ENCODE data around the gene IRX3. TPM values are rescaled to one million over a fixed set of nuclear protein-coding genes. Genes with fewer than 3 reads are reported as not detected.

Gene IRX3
- total RNA-seq, 2 donors from 2014 or later = 15.6 to 16.4 TPM

GRCh38 chr16:54266363-54266955 is 20.1 kb downstream of the IRX3 start:
- Mint-ChIP-seq H3K27me3 (ENCODE audit: insufficient read depth) (peaks cover 23% of the 10 kb centered on the region), H3K27ac (no peak overlapping the region), H3K9me3 (peaks cover 2% of the 10 kb centered on the region), H3K4me3 (no peak overlapping the region), H3K36me3 (ENCODE audit: low read depth) (no peaks in the 10 kb centered on the region), H3K4me1 (no peaks in the 10 kb centered on the region)
- Histone ChIP-seq H3K27ac (ENCODE audit: low read depth, low read length) (no peak overlapping the region), H3K9me3 (ENCODE audit: control insufficient read depth, low read length) (no peaks in the 10 kb centered on the region), H3K4me3 (ENCODE audit: low read length) (no peak overlapping the region), H3K4me1 (ENCODE audit: control insufficient read depth, insufficient read depth, low read length) (no peaks in the 10 kb centered on the region), H3K27me3 (ENCODE audit: control insufficient read depth, insufficient read depth, low read length, poor library complexity, severe bottlenecking) (no peaks in the 10 kb centered on the region), H3K36me3 (ENCODE audit: control insufficient read depth, insufficient read depth, low read length) (no peaks in the 10 kb centered on the region), H3K9ac (ENCODE audit: extremely low read depth, low read length, poor library complexity, severe bottlenecking) (no peak overlapping the region)
- WGBS, 2 experiments (ENCODE audit: insufficient coverage in 1 of 2, insufficient read length in 1 of 2) = 90 to 93% methylated on average over 4 of the region's 4 CpGs
- no peak for DNase-seq
- TF ChIP-seq CTCF (conservative IDR thresholded peaks at IDR 0.05) = no peak

- Mint-ChIP-seq H3K4me3 (no peak overlapping the region), H3K4me1 (no peaks in the 10 kb centered on the region), H3K27me3 (ENCODE audit: insufficient read depth) (peaks cover 23% of the 10 kb centered on the region), H3K27ac (no peak overlapping the region), H3K36me3 (ENCODE audit: low read depth) (no peaks in the 10 kb centered on the region), H3K9me3 (peaks cover 4% of the 10 kb centered on the region)
- no peak overlapping the region for H3K9ac ChIP-seq (ENCODE audit: extremely low read depth, low read length, poor library complexity, severe bottlenecking)
- no peak overlapping the region for H3K27ac ChIP-seq (ENCODE audit: low read depth, low read length)
- no peaks in the 10 kb centered on the region for H3K9me3 ChIP-seq (ENCODE audit: control insufficient read depth, low read length)
- no peak for DNase-seq
- no peak for TF ChIP-seq CTCF (conservative IDR thresholded peaks at IDR 0.05)
- no peaks in the 10 kb centered on the region for H3K4me1 ChIP-seq (ENCODE audit: control insufficient read depth, insufficient read depth, low read length)
- H3K4me3 ChIP-seq (ENCODE audit: low read length) = no peak overlapping the region
- WGBS, 2 experiments (ENCODE audit: insufficient coverage in 1 of 2, insufficient read length in 1 of 2) = 89 to 96% methylated on average over 5 to 7 of the region's 7 CpGs
- H3K27me3 ChIP-seq (ENCODE audit: control insufficient read depth, insufficient read depth, low read length, poor library complexity, severe bottlenecking) = no peaks in the 10 kb centered on the region
- no peaks in the 10 kb centered on the region for H3K36me3 ChIP-seq (ENCODE audit: control insufficient read depth, insufficient read depth, low read length)
Measured at GRCh38 chr16:54265575-54266107, 20.9 kb downstream of the IRX3 start.

GRCh38 chr16:54253118-54253517 is 33.5 kb downstream of the IRX3 start:
- H3K27me3 Mint-ChIP-seq (ENCODE audit: insufficient read depth) = peaks cover 3% of the 10 kb centered on the region
- H3K36me3 Mint-ChIP-seq (ENCODE audit: low read depth) = no peaks in the 10 kb centered on the region
- H3K27ac Mint-ChIP-seq = no peak overlapping the region
- H3K4me1 Mint-ChIP-seq = peaks cover 8% of the 10 kb centered on the region
- peaks cover 5% of the 10 kb centered on the region for H3K9me3 ChIP-seq (ENCODE audit: control insufficient read depth, low read length)
- 93 to 94% methylated on average over 4 to 7 of the region's 7 CpGs for WGBS, 2 experiments (ENCODE audit: insufficient coverage in 1 of 2, insufficient read length in 1 of 2)
- H3K9ac ChIP-seq (ENCODE audit: extremely low read depth, low read length, poor library complexity, severe bottlenecking) = no peak overlapping the region
- DNase-seq = no peak
- H3K9me3 Mint-ChIP-seq = no peaks in the 10 kb centered on the region
- H3K4me1 ChIP-seq (ENCODE audit: control insufficient read depth, insufficient read depth, low read length) = no peaks in the 10 kb centered on the region
- no peak overlapping the region for H3K4me3 Mint-ChIP-seq
- H3K36me3 ChIP-seq (ENCODE audit: control insufficient read depth, insufficient read depth, low read length) = no peaks in the 10 kb centered on the region
- no peaks in the 10 kb centered on the region for H3K27me3 ChIP-seq (ENCODE audit: control insufficient read depth, insufficient read depth, low read length, poor library complexity, severe bottlenecking)
- TF ChIP-seq CTCF (conservative IDR thresholded peaks at IDR 0.05) = no peak
- no peak overlapping the region for H3K4me3 ChIP-seq (ENCODE audit: low read length)
- no peak overlapping the region for H3K27ac ChIP-seq (ENCODE audit: low read depth, low read length)
